ENCODE results near the gene PSMA2. TPM values are rescaled to one million over a fixed set of nuclear protein-coding genes. Genes with fewer than 3 reads are reported as not detected.

Gene PSMA2
- total RNA-seq, 1 donor from 2014 or later: 316 TPM

DNA sequence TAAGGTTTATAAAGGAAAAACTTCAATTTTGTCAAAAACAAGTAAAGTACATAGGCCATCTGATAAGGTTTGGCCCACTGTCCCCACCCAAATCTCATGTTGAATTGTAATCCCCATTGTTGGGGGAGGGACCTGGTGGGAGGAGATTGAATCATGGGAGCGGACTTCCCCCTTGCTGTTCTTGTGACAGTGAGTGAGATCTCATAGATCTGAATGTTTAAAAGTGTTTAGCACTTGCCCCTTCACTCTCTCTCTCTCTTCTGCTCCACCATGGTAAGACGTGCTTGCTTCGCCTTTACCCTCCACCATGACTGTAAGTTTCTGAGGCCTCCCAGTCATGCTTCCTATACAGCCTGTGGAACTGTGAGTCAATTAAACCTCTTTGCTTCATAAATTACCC is 18.4 kb upstream of the PSMA2 start:
- Histone ChIP-seq H3K9ac (no peak overlapping the region), H4K20me1 (ENCODE audit: low read depth) (no peaks in the 10 kb centered on the region), H3K27me3 (no peaks in the 10 kb centered on the region), H3K9me3 (ENCODE audit: low read depth) (peaks cover under 1% of the 10 kb centered on the region), H2AFZ (replicated peaks) (no peak overlapping the region), H3K4me2 (no peak overlapping the region), H3K4me1 (no peaks in the 10 kb centered on the region), H3K4me3 (no peak overlapping the region), H3K79me2 (ENCODE audit: low read depth) (no peaks in the 10 kb centered on the region), H3F3A (ENCODE audit: low read depth) (no peaks in the 10 kb centered on the region), H3K36me3 (no peaks in the 10 kb centered on the region), H3K27ac (no peak overlapping the region)
- Mint-ChIP-seq H3K36me3 (no peaks in the 10 kb centered on the region), H3K27ac (no peak overlapping the region), H3K9me3 (peaks cover 2% of the 10 kb centered on the region), H3K27me3 (ENCODE audit: insufficient read depth, low read depth) (no peaks in the 10 kb centered on the region), H3K4me1 (no peaks in the 10 kb centered on the region), H3K4me3 (no peak overlapping the region)
- no peak for DNase-seq (ENCODE audit: low spot score)
- no peak for TF ChIP-seq EZH2phosphoT487 (IDR thresholded peaks at IDR 0.05)
- TF ChIP-seq EZH2 (IDR thresholded peaks at IDR 0.05): no peak
- no peak for TF ChIP-seq CTCF (IDR thresholded peaks at IDR 0.05)

- Mint-ChIP-seq H3K36me3 (no peaks in the 10 kb centered on the region), H3K27me3 (ENCODE audit: insufficient read depth, low read depth) (no peaks in the 10 kb centered on the region), H3K4me3 (no peak overlapping the region), H3K27ac (no peak overlapping the region), H3K4me1 (no peaks in the 10 kb centered on the region), H3K9me3 (no peaks in the 10 kb centered on the region)
- Histone ChIP-seq H3K9me3 (ENCODE audit: low read depth) (no peaks in the 10 kb centered on the region), H3K9ac (no peak overlapping the region), H3K27me3 (no peaks in the 10 kb centered on the region), H3K4me1 (no peaks in the 10 kb centered on the region), H2AFZ (replicated peaks) (no peak overlapping the region), H3K36me3 (no peaks in the 10 kb centered on the region), H3K79me2 (ENCODE audit: low read depth) (no peaks in the 10 kb centered on the region), H3F3A (ENCODE audit: low read depth) (no peaks in the 10 kb centered on the region), H4K20me1 (ENCODE audit: low read depth) (no peaks in the 10 kb centered on the region), H3K4me2 (no peak overlapping the region), H3K27ac (no peak overlapping the region), H3K4me3 (no peak overlapping the region)
- TF ChIP-seq EZH2 (IDR thresholded peaks at IDR 0.05) (no peak), EZH2phosphoT487 (IDR thresholded peaks at IDR 0.05) (no peak), CTCF (IDR thresholded peaks at IDR 0.05) (no peak)
- DNase-seq (ENCODE audit: low spot score): no peak
Observed at GRCh38 chr7:42947521-42947920, 15.5 kb upstream of the PSMA2 start.

GRCh38 chr7:42946627-42946950 is 14.6 kb upstream of the PSMA2 start:
- Mint-ChIP-seq H3K4me1 (peaks cover under 1% of the 10 kb centered on the region), H3K27ac (no peak overlapping the region)

More at GRCh38 chr7:42946627-42946950, 14.6 kb upstream of the PSMA2 start:
- Mint-ChIP-seq H3K36me3 (no peaks in the 10 kb centered on the region), H3K27me3 (ENCODE audit: insufficient read depth, low read depth) (peaks cover 3% of the 10 kb centered on the region), H3K9me3 (no peaks in the 10 kb centered on the region), H3K4me3 (no peak overlapping the region)
- Histone ChIP-seq H3K4me1 (peaks cover under 1% of the 10 kb centered on the region), H3K27me3 (no peaks in the 10 kb centered on the region), H3K9ac (no peak overlapping the region), H3K9me3 (ENCODE audit: low read depth) (no peaks in the 10 kb centered on the region), H3F3A (ENCODE audit: low read depth) (no peaks in the 10 kb centered on the region), H3K4me2 (no peak overlapping the region), H3K4me3 (no peak overlapping the region), H3K27ac (no peak overlapping the region), H3K79me2 (ENCODE audit: low read depth) (no peaks in the 10 kb centered on the region), H4K20me1 (ENCODE audit: low read depth) (no peaks in the 10 kb centered on the region), H2AFZ (replicated peaks) (no peak overlapping the region), H3K36me3 (no peaks in the 10 kb centered on the region)
- TF ChIP-seq EZH2 (IDR thresholded peaks at IDR 0.05): no peak
- TF ChIP-seq CTCF (IDR thresholded peaks at IDR 0.05): no peak
- no peak for TF ChIP-seq EZH2phosphoT487 (IDR thresholded peaks at IDR 0.05)
- DNase-seq (ENCODE audit: low spot score): no peak

All from neural progenitor cell (in vitro differentiated cells).